Hindlimb muscle (tissue), 1 donor: ENCODE results near the gene PCSK2. TPM values are rescaled to one million over a fixed set of nuclear protein-coding genes. Genes with fewer than 3 reads are reported as not detected.

ENCODE experiments used
- DNase-seq: peaks from one replicate; pipeline ENCODE4 v3.0.0-alpha.2; 2013
- polyA plus RNA-seq: library from polyadenylated mRNA; unstranded; fragments of 120-200 nt; gene quantifications from one replicate; pipeline ENCODE4 v1.2.1, GENCODE V29; 2013; ENCODE audit not compliant: insufficient read length

The PCSK2 gene
- polyA plus RNA-seq, 1 donor = 0.71 TPM

DNA sequence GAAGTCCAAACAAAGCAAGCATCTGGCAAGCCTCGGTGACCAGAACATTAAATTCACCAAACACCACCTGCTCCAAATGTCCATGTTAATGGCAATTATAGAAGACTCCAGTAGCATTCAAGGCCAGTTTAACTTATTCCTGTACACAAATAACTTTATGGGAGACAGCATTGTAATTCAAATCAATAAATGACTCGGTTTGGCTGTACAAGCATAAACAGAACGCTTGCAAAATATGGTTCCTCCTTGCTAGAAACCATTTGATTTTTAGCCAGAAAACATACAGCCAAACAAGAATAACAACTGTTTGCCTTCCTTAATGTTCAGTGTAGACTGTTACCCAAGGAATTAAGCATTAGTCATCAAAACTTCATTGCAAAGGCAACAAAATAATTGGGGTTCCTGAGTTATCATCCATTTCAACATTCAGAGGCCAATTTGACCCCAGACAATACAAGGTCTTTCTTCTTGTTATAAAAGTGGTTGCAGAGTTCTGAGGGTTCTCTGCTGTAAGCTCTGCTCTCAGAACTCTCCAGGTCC is 179.3 kb downstream of the PCSK2 start:
- DNase-seq = no peak

DNA sequence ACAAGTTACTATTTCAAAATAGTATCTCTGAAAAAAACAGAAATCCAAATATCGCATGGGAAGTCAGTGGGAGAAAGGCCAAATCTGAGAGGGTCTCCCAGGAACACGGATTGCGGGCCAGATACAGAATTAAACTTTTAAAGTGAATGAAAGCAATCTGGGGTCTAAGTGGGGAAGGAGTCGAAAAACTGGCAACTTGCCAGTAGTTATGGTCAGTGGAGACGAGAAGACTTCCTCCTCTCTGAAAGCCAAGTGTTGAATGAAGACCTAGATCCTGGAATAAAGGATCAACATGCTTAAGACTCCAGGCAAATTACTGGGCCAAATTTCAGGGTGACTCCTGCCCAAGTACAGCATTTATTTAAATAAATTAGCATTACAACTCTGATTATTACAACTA is 180.7 kb downstream of the PCSK2 start:
- DNase-seq = no peak

DNA sequence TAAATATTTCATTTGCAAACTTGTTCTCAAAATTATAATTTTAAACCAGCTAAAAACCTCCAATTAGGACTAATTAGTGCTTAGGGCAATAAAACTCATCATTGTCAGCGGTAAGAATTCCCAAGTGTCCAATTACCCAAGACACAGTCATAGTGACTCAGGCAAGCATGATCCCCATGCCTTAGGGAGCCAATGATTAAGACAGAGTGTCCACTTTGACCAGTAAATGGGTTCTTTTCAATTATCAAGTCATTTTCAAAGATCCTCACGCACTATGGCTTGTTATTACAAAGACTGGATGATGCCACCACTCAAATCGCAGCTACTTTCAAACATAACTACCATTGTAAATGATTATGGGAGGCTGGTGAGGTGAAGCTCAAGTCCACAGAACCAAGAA is 190.4 kb downstream of the PCSK2 start:
- no peak for DNase-seq

DNA sequence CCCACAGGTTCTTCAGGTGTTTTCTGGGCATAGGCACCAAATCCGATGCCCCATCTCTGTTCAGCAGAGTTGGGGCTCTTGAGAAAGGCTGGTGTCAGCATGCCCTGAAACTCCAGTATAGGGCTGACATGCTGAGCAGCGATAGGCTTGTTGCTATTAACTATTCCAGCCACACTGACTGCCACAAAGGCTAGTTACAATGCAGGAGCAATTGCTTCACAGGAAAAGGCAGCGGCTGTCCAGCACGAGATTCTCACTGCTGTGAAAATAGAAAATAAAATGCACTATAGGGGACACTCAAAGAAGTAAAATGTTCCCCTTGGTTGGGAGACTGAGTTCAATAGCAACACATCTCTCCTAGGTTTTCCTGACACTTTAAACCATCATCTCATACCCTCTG is 191.9 kb downstream of the PCSK2 start:
- no peak for DNase-seq

DNA sequence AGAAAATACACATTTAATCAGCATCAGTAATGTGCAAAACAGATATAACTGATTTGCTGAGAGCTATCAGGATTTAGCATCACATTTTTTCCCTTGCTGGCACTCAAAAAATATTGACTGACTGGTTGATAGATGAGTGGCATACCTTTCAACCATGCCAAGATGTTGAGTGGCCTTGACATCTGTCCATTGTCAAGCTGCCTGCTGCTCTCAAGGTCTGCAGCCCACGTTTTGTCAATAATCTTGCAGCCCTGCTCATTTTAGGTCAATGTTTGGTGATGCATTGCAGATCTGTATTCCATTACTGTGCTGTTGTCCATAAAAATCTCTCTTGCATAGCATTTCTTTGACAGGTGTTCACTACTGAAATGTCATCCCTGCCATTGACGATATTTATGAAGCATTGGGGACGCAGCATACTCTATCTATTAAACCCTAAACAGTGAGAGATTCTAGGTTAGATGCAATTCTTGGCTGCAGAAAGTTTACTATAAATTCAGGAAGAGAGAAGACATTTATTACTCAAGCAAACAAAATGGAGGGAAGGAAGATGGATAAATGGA is 192.7 kb downstream of the PCSK2 start:
- DNase-seq = no peak

DNA sequence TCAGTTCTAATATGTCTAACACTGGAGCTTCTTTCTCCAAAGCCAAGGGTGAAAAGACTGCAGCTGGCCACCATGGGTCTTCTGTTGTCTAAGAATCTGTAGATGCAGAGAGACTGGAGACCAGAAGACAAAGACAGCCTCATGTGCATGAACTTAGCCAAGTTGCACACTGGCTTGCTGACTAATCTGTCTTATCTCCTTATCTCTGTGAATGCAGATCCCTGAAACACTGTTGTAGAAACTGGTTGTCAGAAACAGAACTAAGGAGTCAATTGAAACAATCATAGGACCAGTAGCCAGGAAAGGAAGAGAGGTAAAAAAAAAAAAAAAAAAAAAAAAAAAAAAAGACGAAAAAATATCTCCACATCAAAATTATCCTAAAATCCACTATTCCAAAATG is 194.7 kb downstream of the PCSK2 start:
- no peak for DNase-seq

DNA sequence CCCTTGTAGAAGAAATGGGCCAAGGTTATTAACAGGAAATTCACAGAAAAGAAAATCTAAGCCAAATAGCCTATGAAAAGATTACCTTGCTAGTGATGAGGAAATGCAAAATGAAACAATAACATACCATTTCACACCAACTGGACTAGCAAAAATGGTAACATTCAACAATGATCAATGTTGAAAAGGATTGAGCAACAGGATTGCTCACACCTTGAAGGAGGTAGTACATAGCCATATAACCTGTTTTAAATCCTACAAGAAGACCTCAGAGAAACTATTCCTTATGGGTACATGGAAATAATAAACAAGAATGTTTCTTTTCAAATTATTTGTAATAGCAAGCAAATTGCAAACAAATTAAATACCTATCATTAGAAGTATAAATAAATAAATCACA is 196.9 kb downstream of the PCSK2 start:
- no peak for DNase-seq

DNA sequence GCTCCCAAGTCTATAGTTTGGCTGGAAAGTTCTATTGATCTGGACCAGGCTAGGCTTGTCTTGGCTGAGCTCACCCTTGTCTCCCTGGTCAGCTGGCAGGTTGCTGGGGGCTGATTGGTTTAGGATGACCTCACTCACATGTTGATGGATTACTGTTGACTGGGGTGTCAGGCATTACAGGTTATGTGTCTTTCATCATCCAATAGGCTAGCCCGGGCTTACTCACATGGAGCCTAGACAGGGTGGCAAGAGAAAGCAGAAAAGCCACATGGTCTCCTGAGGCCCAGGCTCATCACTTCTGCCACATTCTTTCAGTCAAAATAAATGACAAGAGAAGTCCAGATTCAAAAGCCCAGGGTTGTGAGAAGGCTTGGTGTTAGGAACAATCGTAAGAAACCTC is 200.8 kb downstream of the PCSK2 start:
- DNase-seq = no peak

DNA sequence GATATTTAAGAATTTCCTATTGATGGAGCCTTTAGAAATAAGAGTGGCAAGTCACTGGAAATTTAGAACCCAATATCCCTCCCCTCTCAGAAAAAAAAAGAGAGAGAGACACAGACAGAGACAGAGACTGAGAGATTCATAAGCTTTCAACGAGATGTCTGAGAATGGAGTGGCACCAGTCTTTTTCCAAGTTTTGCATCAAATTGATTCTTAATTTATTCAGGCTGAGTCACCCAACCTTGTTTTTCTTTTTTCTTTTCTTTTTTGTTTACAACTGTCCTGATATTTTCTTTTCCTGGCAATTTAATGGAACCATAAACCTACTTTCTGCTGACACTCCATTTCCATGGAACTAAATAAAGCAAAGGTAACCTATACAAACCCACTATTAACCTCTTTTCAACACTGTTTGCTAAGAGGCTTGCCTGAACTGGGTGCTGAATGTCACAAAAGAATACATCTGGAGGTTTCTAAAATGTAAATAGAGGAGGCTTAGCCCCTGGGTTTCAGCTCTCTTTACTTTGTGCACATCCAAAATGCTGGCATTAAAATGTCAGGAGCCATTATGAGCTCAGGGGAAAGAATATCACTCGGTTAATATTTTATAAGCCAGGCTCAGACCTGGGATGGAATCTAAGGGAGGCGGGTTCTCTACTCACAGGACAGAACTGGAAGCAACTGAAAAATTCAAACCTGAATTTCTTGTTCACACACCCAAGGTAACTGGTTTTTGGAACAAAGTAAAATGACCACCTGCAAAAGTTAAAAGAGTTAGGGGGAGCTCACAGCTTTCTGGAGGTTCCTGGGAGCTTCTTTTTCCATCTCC is 203.5 kb downstream of the PCSK2 start:
- DNase-seq = no peak

DNA sequence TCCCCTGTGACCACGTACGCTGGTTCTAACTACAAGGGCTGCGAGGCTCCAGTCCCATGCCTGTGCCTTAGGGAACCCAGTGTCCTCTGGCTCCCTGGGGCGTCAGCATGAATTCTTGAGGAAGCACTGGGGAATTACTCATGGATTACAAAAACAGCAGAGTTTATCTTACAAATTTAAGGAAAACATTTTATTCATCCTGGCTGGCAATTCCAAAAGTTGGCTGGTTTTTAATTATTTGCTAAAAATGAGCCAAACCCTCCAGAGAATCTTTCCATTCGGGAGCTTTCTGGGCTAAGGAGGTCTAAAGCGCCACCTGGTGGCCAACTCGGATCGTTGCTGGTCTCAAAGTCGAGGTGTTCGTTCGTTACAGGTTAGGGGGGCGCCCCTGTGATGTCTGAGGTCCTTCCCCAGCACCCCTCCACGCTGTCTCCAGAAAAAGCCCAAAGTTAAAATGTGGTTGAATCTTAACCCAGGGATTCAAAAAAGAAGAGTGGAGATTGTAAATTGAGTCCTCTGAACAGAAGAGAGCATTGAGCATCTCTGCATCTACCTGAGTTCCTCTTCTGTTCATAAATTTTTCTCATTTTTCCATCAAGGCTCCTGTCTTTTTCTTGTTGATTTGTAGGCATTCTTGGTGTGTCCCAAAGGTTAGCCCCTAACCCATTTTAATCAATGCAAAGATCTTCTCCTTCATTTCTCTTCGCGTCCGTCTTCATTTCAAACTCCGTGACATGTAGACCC is 205.0 kb downstream of the PCSK2 start:
- peak; percentile 36 for DNase-seq

DNA sequence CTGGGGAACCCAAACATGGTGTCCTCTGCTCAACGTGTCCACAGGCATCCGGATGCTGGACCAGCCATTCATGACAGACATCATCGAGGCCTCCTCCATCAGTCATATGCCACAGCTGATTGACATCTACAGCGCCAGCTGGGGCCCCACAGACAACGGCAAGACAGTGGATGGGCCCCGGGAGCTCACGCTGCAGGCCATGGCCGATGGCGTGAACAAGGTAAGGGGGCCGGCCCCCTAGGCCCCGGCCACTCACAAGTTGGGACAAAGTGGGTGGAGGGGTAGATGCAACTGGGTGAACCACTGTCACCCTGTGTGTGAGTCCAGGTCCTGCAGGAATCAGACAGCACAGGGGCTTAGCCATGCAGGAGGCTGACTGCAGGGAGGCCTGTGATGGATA is 209.8 kb downstream of the PCSK2 start:
- no peak for DNase-seq

DNA sequence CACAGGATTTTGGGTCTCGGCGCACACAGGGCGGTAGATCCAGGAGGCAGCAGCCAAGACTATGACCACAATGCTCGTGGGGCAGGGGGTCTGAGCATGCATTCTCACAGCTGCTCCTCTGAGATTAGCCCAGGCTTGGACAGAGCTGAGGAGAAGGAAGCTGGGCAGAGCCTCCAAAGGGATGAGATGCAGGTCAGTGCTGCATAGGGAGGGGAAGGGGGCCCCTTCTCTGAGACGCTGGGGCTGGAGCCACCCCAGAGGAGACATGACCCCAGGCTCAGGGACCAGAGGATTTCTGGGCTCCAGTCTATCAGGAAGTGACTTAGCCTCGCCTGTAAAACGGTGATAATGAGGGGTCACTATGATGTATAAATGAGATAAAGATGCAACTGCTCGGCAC is 210.4 kb downstream of the PCSK2 start:
- DNase-seq = no peak

DNA sequence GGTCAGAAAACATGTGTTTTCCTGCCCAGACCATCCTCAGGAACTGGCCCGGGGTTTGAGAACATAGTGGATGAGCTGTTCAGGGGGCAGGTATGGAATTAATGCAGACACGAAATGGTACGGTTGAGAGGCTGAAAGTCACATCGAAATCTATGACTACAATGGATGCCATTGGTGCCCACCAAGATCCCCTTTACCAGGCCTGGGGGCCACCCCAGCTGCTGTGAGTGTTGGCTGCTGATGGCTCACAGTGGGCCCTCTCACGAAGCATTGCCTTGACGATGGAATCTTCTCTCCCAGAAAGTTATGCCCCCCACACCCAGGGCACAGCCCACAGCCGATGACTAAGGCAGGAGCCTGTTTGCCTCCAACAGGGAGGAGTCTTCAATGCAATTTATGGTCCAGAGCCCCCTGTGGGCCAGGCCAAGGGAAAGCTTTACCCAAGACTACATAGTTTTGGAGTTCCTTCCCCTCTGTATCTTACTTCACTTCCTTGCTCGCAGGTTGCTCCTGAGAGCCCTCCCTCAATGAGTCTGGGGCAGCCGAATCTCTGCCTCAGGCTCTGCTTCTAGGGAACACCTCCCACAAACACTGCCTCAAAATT is 211.7 kb downstream of the PCSK2 start:
- no peak for DNase-seq

DNA sequence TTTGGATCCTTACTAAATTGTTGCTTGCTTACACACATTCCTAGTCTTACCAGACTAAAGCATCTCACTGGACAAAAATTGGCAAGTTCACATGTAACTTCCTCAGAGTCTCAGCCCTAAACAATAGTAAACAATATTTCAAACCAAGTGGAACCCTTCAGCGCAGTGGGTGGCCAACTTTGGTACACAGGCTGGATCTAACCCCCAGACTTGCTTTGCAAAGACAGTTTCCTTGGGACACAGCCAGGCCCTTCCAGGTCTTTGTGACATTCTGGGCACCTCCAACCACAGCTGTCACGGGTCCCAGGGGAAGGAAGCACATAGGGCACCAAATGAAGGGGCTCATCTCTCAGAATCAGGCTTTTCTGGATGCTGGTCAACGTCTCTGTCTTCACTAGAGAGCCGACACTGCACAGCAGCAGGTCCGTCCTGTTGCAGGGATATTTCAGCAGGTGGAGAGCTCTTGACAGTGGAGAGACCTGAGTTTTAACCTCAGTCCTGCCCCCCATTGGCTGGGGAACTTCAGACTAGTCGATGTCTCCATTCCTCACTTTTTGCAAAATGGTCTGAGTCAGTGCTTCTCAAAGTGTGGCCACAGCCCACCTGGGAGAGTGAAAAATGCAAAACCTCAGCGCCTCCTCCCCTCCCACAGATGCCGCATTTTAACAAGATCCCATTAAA is 212.9 kb downstream of the PCSK2 start:
- DNase-seq = no peak

DNA sequence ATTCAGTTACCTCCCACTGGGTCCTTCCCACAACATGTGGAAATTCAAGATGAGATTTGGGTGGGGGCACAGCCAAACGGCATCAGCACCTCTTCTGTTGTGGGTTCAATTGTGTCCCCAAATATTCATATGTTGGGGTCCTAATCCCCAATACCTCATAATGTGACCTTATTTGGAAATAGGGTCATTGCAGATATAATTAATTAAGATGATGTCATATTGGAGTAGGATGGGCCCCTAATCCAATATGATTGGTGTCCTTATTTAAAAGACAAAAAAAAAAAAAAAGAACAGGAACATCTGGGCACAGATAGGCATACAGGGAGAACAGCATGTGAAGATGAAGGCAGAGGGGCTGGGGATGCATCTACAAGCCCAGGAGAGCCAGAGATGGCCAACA is 214.9 kb downstream of the PCSK2 start:
- no peak for DNase-seq

DNA sequence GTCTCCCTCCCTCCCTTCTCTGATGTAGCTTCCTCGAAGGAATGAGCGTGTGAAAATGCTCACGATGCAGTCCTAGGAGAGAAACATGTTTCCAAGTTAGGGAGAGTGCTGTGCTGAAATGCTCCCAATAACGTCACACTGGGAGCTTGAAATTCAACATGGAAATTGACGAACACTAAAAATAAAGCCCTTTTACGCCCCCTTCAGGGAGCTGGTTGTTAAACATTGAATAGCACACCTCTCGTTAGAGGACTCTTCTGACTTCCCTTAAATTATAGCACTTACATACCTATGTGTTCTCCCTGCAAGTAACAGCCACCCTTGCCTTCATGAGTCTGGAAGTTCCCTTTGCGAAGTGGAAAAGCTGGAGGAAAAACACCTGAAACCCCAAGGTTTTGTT is 215.7 kb downstream of the PCSK2 start:
- no peak for DNase-seq

DNA sequence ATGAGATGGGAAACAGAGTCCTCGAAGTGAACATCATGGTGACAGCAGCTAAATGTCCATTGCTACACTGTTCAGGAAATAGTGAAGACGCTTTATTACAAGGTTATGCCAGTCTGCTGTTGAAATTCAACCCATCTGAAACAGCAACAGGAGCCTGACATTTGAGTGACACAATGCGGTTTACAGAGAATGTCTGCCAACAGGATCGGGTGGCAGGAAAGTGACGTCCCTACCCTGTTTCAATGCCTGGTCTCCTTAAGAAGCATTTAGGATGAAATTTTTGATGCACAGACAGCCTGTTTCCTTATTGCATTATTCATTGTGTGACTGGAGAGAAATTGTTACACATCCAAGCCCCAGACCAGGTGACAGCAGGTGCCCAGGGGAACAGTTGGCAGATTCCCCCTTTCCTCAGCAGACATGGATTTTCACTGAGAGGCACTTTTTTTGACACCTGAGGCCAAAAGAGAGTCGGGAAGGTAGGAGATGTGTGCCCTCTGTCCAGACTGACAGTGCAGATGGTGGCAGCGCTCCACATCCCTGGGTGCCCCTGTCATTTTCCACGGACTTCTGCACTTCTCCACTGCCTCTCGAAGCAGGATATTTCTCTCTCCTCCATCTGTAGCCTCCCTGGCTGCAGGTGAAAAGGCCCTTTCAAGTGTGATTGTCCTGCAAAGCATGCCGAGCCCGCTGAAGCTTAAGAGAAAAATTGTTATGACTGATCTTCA is 216.5 kb downstream of the PCSK2 start:
- no peak for DNase-seq

DNA sequence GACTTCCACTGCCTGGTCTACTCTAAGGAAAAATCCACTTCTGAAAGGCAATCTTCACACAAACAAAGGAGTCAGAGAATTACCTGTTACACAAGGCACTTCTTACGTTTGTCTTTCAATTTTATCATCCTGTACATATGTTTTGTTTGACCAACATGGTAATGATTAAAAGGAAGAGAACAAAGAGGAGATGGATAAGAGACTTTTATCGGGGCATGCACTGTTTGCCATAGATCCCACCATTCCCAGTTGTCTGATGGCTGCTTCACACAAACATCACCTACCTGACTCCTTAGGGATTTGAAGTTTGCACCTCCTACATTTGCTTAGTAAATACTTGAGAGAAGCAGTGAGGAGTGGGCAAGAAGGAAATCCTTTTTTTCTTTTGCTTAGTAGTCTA is 217.3 kb downstream of the PCSK2 start:
- DNase-seq = no peak

DNA sequence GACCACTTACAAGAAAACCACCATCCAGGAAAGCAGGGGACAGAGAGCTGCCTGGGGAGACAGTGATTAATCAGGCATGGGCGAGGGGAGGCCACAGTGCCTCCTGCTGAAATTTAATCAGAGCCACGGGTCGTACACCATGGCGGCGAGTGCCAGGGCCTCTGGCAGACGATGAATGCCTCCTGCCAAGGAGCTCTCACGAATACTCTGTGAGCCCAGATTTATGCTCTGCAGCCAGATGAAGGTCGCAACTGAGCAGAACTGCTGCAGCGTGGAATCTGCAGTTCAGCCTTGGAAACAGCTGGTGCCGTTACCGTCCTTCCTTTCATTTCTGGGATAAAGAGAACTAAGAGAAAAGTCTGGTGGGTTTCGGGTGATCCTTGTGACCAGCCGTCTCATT is 218.7 kb downstream of the PCSK2 start:
- DNase-seq = no peak

DNA sequence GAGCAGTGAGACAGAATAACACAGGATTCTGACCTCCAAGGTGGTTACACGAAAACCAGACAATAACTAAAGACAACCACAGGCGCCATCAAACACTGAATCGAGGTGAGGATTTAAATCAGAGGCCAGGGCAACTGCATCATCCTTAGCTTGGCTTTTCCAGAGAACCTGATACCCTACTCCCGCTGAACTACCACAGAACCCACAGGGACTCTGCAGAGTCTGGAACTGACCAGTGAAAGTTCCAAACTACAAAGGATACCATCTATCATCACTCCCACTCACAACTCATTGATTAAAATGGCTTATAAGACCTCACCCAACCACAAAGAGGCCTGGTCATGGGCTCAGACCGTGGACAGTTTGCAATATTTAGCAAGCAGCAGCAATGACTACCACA is 219.3 kb downstream of the PCSK2 start:
- no peak for DNase-seq

DNA sequence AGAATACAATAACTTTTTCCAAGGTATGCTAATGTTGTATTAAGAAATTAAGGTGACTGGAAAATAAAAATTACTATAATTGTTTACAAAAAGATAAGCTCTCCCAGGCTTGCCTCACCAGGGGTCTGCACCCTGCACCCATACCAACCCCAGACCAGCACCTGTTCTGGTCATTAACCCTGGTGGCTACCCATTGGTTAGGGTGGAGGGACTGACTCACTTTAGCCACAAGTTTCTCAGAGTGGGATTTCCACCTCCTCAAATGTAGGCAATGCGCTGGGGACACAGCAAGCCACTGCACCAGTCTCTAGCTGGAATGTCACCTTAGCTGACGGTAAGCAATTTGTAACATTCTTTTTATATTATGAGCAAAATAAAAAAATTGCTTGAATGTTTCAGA is 221.2 kb downstream of the PCSK2 start:
- no peak for DNase-seq

DNA sequence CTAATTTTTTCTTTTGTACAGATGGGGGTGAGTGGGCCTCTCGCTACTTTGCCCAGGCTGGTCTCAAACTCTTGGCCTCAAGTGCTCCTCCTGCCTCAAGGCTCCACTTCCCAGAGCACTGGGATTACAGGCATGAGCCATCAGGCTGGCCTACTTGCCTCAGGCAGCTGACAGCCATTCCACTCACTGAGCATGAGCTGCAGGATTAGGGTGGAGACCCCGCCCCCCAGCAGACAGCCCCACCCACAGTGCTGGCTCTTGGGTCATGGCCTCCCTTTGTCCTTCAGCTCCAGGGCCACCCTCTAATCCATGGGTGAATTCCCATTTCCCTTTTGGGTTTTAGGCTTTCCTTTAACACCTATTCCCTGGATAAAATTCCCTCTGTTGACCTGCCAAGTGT is 222.2 kb downstream of the PCSK2 start:
- no peak for DNase-seq
